ENCODE results near the gene LRMDA. TPM values are rescaled to one million over a fixed set of nuclear protein-coding genes. Genes with fewer than 3 reads are reported as not detected.

The LRMDA gene
- total and polyA plus RNA-seq, 10 of the 15 experiments (the other 5 are each of a cell fraction or from before 2014, with no cell fraction given), result 0.07 to 0.54 (median 0.29) TPM; not detected in 4

DNA sequence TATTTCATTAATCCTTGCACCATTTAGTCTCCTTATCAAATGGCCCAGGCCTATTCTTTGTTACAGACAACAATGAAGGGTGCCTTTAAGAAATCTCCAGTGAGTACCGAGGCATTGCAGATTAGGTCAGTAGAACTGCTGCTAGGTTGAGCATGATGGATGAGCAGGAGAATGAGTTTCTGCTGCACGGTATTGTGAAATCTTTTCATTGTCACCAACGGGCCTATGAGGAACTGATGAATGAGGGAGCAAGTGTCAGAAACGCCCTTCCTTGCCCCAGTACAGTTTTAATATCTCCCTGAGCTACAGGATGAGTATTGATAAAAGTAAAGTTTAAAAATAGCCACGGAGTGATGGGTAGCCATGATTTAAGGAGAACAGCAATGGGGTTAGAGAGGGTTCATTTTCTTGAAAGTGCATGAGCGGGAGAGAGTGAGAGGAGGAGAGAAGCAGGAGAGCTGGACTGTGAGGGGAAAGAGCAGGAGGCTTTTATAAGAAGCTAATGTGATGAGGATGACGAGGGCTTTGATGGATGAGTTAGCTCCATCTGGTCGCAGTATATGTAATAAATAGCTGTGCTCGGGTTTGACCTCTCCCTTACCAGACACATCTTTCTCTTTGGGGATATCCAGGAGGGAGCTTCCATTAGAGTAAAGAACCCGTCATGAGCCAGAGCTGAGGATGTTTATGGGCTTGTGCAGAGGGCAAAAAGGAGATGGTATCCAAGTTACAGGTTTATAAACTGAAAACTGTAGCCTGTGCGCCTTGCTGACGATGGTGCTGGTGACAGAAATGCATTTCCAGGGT lies 526.1 kb downstream of the LRMDA start (continued):
- TF ChIP-seq, protein P1, sequence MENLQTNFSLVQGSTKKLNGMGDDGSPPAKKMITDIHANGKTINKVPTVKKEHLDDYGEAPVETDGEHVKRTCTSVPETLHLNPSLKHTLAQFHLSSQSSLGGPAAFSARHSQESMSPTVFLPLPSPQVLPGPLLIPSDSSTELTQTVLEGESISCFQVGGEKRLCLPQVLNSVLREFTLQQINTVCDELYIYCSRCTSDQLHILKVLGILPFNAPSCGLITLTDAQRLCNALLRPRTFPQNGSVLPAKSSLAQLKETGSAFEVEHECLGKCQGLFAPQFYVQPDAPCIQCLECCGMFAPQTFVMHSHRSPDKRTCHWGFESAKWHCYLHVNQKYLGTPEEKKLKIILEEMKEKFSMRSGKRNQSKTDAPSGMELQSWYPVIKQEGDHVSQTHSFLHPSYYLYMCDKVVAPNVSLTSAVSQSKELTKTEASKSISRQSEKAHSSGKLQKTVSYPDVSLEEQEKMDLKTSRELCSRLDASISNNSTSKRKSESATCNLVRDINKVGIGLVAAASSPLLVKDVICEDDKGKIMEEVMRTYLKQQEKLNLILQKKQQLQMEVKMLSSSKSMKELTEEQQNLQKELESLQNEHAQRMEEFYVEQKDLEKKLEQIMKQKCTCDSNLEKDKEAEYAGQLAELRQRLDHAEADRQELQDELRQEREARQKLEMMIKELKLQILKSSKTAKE (IDR thresholded peaks at IDR 0.05; ENCODE audit: low read depth, poor library complexity, severe bottlenecking), result no peak
- no peak for TF ChIP-seq POLR2AphosphoS2 (IDR thresholded peaks at IDR 0.05; ENCODE audit: low read depth, low read length)
- TF ChIP-seq SPI1 (IDR thresholded peaks at IDR 0.05; ENCODE audit: borderline replicate concordance, insufficient read depth, low read depth, low read length), result no peak
- no peak for TF ChIP-seq NFYB (IDR thresholded peaks at IDR 0.05; ENCODE audit: insufficient read depth, low read depth, low read length)

DNA sequence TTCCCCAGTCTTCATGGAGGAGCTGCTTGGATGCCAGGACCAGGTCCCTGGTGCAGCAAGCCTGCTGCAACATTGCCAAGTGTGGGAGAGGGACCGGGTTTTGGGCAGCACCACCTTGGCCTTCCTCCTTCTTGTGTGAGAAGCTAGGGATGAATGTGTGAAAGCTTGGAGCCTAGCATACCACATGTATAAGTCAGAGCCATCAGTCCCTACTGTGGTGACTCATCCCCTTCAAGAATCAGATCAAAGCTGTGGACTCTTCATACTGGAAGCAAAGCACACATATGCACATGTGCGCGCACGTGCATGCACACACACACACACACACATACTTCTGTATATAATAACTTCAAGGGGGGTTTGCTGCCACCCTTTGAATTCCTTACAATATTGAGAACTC lies 527.8 kb downstream of the LRMDA start:
- Histone ChIP-seq H3K79me2 (ENCODE audit: control insufficient read depth, insufficient read depth, low read length) (no peaks in the 10 kb centered on the region), H3K36me3 (ENCODE audit: control insufficient read depth in 2 of 2, insufficient read depth in 2 of 2, low read length in 1 of 2) (no peaks in the 10 kb centered on the region), H3K27ac (ENCODE audit: control insufficient read depth, insufficient read depth) (no peak overlapping the region), H3K27me3 (replicated peaks in 1 of 2; ENCODE audit: control insufficient read depth in 2 of 2, insufficient read depth in 2 of 2, low read length in 1 of 2) (no peaks in the 10 kb centered on the region; a peak in 1 of 4 replicates), H3K4me2 (ENCODE audit: control insufficient read depth, insufficient read depth) (no peak overlapping the region), H3K4me1 (ENCODE audit: control insufficient read depth, insufficient read depth, low read length) (no peaks in the 10 kb centered on the region), H3K9ac (ENCODE audit: control insufficient read depth, insufficient read depth, low read length) (no peak overlapping the region), H4K20me1 (ENCODE audit: control insufficient read depth, insufficient read depth) (no peaks in the 10 kb centered on the region), H3K4me3 (no peak overlapping the region), H2AFZ (ENCODE audit: control insufficient read depth, low read depth, low read length) (no peak overlapping the region), H3K9me3 (replicated peaks; ENCODE audit: control insufficient read depth, insufficient read depth, low read length) (no peaks in the 10 kb centered on the region)
- intact Hi-C loops (cut with micrococcal nuclease; ENCODE audit: unreplicated experiment), result no loop called here
- SMC1A ChIA-PET (ENCODE audit: uncharacterized antibody, unreplicated experiment), result interaction anchor here (1.0 kb wide), 1 partner anchor 10 kb away, joined by 3 read pairs; no protein-coding TSS in a partner anchor
- POLR2A ChIA-PET, result no interaction called here
- DNase-seq (ENCODE audit: low read depth, low spot score) (no peak), ATAC-seq (no peak), FAIRE-seq (no peak)
- CTCF ChIA-PET, result no interaction called here
- 91% methylated on average over 4 of the region's 4 CpGs for WGBS (ENCODE audit: insufficient coverage, insufficient replicate concordance, low lambda C conversion rate, missing lambda C conversion rate)
- in situ Hi-C loops (cut with MboI), result no loop called here
- RAD21 ChIA-PET (ENCODE audit: unreplicated experiment), result no interaction called here
- no TSS peak for BruUV-seq (replicated peaks)
- TF ChIP-seq SPI1 (IDR thresholded peaks at IDR 0.05; ENCODE audit: borderline replicate concordance, insufficient read depth, low read depth, low read length) (no peak), ZBED1 (IDR thresholded peaks at IDR 0.05; ENCODE audit: borderline replicate concordance) (no peak), ZNF207 (IDR thresholded peaks at IDR 0.05; ENCODE audit: borderline replicate concordance) (no peak), PAX5 (IDR thresholded peaks at IDR 0.05; ENCODE audit: borderline replicate concordance, low read depth, low read length) (no peak), TCF3 (IDR thresholded peaks at IDR 0.05; ENCODE audit: borderline replicate concordance, insufficient read depth, low read depth, low read length) (no peak), LARP7 (IDR thresholded peaks at IDR 0.05) (no peak), MXI1 (IDR thresholded peaks at IDR 0.05; ENCODE audit: low read depth, low read length) (no peak), ZZZ3 (IDR thresholded peaks at IDR 0.05; ENCODE audit: control insufficient read depth, insufficient read length, low read depth) (no peak)
- TF ChIP-seq, protein P2, sequence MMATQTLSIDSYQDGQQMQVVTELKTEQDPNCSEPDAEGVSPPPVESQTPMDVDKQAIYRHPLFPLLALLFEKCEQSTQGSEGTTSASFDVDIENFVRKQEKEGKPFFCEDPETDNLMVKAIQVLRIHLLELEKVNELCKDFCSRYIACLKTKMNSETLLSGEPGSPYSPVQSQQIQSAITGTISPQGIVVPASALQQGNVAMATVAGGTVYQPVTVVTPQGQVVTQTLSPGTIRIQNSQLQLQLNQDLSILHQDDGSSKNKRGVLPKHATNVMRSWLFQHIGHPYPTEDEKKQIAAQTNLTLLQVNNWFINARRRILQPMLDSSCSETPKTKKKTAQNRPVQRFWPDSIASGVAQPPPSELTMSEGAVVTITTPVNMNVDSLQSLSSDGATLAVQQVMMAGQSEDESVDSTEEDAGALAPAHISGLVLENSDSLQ (IDR thresholded peaks at IDR 0.05), result no peak
- TF ChIP-seq, protein P3, sequence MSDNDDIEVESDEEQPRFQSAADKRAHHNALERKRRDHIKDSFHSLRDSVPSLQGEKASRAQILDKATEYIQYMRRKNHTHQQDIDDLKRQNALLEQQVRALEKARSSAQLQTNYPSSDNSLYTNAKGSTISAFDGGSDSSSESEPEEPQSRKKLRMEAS (IDR thresholded peaks at IDR 0.05; ENCODE audit: low read depth, low read length), result no peak

Measured in GM12878 (cell line).